HG03378 (cell line): ENCODE measurements around the gene RENBP.

Source experiments
- ATAC-seq: cut with Tn5 transposase; IDR thresholded peaks from one replicate; pipeline ENCODE4 v1.9.1; 2021; ENCODE audit warnings: mild to moderate bottlenecking, moderate library complexity; ENCODE audit not compliant: unreplicated experiment

Gene RENBP

DNA sequence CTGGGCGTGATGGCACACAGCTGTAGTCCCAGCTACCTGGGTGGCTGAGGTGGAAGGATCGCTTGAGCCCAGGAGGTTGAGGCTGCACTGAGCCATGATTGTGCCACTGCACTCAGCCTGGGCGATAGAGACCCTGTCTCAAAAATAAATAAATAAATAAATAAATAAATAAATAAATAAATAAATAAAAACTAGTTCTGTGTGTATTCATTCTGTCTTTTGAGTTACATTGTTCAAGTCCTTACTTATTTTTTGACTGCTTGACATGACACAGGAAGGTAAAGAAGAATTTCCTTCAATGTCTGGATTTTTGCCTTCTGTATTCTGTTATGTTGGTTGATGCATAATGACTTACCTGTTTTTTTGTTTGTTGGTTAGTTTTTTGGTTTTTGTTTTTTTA, 7.4 kb downstream of the RENBP start:
- no peak for ATAC-seq

GRCh38 chrX:153935326-153935851, 9.1 kb downstream of the RENBP start:
- no peak for ATAC-seq

- ATAC-seq = no peak
These were observed 9.6 kb downstream of the RENBP start, which contains the start of gene NAA10 for GRCh38 chrX:153934762-153935325. Gene NAA10 (minus strand): TSS chrX:153935037. CDS start chrX:153934904, 133 bp downstream.

GRCh38 chrX:153934148-153934761, 10.2 kb downstream of the RENBP start:
- ATAC-seq = no peak

DNA sequence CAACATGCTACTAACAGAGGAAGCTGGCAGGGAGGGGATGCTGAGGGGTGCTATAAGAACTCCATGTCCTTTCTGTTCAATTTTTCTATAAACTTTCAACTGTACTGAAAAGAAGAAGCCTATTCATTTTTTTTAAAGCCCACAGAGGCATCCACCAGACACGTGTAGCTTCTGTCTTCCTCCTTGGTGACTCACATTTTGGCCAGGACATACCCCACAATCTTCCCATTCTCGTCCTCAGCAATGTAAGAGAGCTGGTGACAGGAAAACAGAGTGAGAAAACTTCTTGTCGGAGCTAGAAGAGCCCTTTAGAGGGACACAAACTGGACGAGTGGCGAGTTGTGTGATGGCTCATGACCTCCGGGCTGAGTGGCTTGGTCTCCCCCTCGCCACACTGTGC, 10.7 kb downstream of the RENBP start:
- ATAC-seq = no peak

DNA sequence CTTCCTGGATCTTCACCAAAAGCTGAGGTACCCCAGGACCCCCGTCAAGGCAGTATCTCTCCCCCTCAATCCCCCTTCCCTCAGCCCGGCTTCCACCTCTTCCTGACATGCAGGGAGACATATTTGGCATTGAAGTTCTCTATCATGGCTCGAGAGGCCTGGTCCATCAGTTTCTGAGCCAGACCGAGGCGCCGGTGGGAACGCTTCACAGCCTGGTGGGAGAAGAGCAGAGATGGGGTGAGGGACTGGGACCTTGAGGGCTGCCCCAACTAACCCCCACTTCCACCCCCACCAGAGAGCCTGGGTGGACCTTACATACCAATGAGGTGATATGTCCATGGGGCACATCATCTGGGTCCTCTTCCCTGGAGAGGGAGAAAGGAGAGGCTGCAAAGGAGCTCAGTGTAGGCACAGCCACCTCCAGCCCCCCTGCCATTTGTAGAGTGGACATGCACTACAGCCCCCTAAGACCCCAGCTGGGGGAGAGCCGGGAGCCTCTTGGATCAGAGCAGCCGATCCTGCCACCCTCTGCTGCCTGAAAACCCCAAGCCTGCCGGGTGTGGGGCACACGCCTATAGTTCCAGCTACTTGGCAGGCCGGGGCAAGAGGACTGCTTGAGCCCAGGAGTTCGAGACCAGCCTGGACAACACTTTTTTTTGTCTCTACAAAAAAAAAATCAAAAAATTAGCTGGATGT, 12.1 kb downstream of the RENBP start:
- no peak for ATAC-seq

DNA sequence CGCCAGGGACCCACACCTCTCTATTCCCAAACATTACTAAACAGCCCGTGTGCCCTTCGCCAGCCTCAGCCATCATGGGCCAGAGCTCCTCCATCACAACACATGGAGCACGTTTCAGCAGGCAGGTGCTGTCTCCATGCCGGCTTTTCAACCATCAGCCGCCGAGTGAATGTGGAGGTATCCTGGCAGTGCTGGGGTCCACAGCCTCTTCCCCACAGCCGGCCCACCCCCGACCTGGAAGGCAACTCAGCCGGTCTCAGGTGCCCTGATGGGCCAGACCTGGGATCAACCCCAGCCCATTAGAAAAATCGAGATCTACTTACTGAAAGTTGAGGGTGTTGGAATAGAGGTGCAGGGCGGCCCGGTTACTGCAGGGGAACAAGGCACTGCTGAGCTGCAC, 12.7 kb downstream of the RENBP start:
- ATAC-seq = no peak

DNA sequence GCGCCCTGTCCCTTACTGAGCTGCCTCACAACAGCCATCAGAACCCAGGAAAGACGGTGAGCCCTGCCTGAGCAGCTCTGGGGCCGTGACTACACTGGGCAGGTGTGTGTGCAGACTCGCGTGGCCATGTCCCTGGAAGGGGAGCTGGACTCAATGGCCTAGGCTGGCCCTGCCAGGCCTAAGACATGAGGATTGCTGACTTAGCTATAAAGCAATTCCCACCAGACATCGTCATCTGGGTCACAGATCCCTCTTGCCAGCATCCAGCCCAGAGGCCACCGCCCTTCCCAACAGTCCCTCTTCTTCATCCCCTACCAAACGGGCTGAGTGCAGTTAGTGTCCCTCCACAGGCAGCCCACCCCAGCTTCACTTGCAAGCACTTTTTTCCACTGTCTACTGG, 13.3 kb downstream of the RENBP start:
- ATAC-seq = no peak

- ATAC-seq = no peak
These were observed 14.2 kb downstream of the RENBP start for GRCh38 chrX:153930011-153930910.

- ATAC-seq = no peak
These were observed 14.9 kb downstream of the RENBP start for GRCh38 chrX:153929576-153929975.

DNA sequence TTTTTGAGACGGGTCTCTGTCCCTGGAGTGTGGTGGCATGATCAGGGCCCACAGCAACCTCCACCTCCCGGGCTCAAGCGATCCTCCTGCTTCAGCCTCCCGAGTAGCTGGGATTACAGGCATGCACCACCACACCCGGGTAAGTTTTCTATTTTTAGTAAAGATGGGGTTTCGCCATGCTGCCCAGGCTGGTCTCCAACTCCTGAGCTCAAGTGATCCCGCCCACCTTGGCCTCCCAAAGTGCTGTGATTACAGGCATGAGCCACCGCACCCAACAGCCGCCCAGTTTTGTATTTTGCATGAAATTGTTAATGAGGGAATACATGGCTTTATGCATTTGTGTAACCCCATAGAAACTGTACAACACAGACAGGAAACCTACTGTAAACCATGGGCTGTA, 15.6 kb downstream of the RENBP start:
- ATAC-seq = no peak

GRCh38 chrX:153927922-153928760, 16.3 kb downstream of the RENBP start:
- peak; percentile 79 for ATAC-seq

GRCh38 chrX:153927672-153927921, 16.8 kb downstream of the RENBP start:
- ATAC-seq = no peak

GRCh38 chrX:153926858-153927671, 17.4 kb downstream of the RENBP start:
- peak; percentile 42 for ATAC-seq

DNA sequence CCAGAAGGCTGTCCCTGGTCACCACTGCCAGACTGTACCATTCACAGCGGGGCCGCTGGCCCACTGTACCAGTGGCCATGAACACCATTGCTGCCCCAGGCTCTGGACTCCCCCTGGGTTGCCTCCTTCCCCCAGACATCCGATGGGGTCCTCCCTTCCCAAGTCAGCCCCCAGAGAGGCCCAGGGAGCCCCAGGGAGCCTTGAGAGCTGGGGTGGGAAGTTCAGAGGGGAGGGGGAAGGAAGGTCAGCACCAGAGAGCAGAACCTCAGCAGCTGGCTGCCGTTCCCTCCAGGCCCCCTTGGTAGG, 17.9 kb downstream of the RENBP start:
- peak; percentile 0 for ATAC-seq

GRCh38 chrX:153925739-153926551, 18.5 kb downstream of the RENBP start, which contains the start of gene ARHGAP4:
Gene ARHGAP4 (minus strand): TSS chrX:153926264. CDS start chrX:153926202, 62 bp downstream.
- no peak for ATAC-seq

GRCh38 chrX:153925387-153925738, 19.1 kb downstream of the RENBP start:
- no peak for ATAC-seq

GRCh38 chrX:153924149-153924861, 20.1 kb downstream of the RENBP start:
- ATAC-seq = no peak
